ENCODE results near the gene CMTM4.
A peak's percentile ranks its signal among the peaks of the same experiment; 100 is the strongest.

The CMTM4 gene

DNA sequence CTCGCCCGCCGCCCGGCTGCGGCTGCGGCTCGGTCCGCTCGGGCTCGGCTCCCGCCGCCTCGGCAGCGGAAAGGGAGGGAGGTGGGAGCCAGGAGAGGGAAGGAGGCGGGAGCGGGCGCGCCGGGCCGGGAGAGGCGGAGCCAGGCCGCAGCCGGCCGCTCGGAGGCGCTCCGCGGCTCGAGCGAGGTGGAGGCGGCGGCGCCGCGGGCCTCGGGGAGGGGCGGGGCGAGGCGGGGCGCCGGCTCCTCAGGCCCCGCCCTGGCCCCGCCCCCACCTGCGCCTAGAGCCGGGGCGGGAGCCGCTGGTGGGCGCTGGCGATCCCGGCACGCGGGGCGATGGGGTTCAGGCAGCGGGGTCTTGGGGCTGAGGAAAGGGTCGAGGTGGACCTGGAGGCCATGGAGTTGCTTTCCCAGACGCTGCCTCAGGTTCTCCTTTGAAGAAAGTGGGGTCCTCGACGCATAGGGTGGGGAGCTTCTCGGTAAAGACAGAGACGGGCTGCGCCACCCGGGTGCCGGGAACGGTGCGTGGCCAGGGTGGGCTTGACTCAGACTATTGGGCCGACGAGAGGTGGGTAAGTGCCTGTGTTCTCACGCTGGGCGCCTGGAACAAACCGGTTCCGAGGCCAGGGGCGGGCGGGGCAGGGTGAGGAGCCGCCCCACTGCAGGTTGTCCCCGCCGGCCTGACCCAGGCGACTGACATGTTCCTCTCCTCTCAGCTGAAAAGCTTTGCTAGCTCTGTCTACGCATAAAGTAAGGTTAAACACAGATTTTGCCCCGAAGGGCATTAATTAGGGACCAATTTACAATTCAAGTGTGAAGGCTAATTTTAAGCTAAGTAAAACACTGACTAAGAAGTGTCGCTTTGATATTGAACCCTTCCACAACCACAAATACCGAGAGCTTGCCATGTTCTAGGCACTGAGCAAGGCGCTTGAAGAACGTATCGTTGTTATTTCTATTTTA lies at the start of gene CMTM4:
TSS of gene CMTM4 (minus strand) at position 75 of the 962 bp plus-strand sequence. CDS start 218 bp downstream, outside the sequence.
- peak; percentile 62 for DNase-seq (ENCODE audit: low read depth)

DNA sequence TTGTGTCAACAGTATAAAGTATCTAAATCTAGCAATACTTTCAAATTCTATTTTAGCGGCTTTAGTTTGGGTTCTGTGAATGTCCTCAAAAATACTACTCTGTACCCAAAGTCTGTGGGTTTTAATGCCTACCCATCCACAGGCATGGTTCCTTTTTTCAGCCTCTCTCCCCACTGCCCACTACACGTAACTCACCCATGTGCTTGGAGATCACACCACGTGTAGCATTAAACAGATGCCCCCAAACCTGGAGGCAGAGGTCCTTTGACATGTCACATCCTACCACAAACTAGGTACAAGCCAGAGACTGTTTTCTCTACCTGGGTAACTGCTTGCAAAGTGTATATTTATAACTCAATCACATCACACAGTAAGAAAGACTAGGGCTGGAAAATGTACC lies 49.5 kb upstream of the CMTM4 start:
- no peak for DNase-seq (ENCODE audit: low read depth)

DNA sequence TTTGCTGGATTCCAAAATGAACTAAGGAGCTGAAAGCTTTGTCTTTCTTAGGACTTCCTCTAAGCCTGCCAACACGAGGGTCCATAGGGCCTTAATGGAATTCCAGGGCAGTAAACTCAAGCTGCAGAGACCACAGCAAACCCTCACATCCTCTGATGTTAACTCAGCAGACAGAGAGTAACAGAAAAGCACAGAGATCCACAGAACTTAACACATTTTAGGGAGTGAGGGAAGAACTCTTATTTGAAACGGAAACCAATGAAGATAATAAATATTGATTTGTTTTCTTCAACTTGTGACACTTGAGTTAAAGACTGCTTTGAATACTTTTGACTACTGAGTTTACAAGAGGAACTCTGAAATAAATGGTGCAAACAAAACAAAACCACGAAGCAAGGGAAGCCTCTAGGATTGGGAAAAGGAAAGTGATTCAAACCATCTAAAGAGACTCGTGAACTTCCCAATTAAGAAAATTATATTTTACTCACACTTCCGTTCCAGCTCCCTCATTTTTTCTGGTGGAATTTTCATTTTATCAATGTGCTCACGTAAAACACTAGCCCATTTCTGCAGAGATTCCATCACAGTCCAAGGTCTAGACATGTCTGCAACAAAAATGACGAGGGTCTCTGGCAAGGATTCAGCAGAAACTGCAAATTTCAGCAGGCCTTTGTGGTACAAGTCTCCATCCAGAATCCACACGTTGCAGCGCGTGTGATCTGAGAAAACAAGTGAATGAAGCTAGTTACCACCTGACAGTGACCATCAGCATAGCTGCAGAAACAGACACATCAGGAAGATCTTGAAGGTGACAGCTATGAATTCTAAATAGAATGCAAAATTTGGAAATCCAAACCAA lies 45.6 kb upstream of the CMTM4 start:
- DNase-seq (ENCODE audit: low read depth) = no peak

DNA sequence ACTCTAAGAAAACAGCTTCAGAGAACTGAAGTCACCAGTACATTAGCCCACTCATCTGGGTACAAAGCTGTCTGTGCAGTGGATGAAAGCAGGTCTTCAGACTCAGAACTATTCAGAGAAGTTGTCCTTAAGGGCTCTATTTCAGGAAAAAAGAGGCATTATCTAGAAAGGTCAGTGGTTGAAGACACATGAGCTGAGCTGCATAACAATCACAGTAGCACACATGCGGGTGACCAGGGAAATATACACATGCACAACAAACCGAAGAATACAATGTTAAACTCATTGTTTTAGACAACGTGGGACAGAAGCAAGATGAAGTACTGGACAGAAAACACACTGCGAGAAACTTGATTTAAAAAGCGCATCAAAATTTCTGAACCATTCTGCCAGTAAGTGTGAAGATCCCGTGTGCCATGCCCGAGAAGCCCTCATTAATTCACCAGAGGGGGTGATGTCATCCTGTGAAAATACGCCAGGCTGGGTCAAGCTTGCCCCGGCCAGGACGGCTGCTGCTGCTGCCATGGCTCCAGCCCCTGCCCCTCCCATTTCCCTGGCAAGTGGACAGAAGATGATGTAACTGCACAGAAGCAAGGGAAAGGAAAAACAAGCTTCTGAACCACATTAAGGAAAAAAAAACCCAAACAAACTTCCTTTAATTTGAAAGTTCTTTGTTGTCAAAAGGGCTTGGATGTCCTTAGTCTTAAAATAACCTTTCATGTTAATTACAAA lies 44.8 kb upstream of the CMTM4 start:
- no peak for DNase-seq (ENCODE audit: low read depth)

DNA sequence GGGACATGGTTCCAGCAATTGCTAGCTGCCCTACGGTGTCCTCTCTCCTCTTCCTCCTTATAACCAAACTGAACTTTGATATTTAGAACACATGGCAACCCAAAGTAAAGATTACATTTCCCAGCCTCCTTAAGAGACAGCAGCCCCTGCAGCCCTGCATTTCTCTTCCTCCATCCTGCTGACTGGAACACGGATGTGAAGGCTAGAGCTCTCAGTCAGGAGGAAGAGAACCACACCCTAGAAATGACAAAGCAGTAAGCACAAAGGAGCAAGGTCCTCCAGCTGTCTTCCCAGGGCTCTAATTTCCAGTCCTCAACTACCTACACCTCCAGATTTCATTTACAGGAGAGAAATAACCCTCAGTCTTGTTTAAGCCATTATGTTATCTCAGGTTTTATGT lies 44.0 kb upstream of the CMTM4 start:
- no peak for DNase-seq (ENCODE audit: low read depth)

DNA sequence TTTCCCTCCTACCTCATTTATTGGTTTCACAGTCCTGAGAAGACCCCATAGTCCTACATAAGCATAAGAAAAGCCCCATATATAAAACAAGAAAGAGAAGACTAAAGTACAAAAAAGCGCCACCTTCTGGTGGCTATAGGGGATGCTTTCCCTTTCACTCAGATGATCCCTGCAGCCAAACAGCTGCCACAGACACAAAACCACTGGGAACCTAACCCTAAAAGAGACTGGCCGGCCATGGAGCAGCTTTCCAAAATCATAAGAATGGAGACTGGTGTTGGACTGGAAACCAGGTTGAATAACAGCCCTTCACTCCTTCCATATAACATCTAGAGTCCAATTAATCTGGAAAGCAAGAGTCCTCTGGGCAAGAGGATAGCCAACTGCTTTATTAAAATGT lies 43.5 kb upstream of the CMTM4 start:
- no peak for DNase-seq (ENCODE audit: low read depth)

DNA sequence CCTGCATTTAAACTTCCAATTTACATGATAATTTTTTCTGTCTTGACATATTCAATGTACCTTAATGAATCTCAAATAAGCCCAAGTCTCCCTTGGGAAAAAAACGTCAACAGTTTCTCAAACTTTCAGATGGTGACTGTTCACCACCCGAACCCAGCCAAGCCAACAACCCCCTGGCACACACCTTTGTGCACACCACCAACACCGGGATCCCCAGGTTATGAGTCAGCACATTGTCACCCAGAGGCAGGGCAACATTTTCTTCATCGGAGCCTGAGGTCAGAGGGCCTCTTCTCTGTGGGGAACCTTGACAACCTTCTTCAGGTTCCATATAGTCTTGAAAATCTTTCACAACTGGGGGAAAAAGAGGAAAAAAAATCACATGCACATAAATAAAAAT lies 39.3 kb upstream of the CMTM4 start:
- DNase-seq (ENCODE audit: low read depth) = no peak

DNA sequence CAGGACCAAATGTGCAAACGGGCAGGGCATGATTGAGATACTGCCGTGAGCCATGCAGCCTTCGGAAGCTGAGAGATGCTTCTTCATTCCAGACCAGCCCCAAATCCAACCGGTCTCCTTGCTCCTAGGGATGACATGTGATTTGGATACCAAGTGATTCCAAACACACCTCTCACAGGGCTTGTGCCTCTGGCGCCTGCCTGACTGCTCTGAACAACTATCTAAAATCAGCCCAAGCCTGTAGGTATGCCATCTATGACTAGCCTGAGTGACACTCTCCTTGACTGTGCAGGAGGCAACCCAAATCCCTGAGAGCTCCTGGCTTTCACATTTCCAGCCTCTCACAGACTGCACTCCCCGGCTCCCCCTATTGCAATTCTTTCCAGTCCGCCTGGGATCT lies 34.6 kb upstream of the CMTM4 start:
- DNase-seq (ENCODE audit: low read depth) = no peak

DNA sequence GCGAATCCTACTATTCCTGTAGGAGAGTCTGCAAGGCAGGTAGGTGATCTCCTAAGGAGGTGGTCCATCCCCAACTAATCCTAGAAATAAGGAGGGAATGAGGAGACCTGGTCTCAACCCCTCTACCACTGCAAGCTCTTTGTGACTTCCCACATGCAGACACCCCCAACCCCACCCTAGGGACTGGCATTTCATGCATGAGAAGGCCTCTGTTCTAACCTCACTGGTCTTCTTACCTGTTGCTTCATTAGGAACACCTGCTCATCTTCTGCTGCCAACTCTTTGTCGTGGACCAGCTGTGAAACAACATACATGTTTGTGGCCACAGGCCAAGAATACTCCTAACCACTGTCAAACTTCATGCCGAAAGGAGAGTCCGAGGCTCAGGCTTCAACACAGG lies 32.3 kb upstream of the CMTM4 start:
- no peak for DNase-seq (ENCODE audit: low read depth)

DNA sequence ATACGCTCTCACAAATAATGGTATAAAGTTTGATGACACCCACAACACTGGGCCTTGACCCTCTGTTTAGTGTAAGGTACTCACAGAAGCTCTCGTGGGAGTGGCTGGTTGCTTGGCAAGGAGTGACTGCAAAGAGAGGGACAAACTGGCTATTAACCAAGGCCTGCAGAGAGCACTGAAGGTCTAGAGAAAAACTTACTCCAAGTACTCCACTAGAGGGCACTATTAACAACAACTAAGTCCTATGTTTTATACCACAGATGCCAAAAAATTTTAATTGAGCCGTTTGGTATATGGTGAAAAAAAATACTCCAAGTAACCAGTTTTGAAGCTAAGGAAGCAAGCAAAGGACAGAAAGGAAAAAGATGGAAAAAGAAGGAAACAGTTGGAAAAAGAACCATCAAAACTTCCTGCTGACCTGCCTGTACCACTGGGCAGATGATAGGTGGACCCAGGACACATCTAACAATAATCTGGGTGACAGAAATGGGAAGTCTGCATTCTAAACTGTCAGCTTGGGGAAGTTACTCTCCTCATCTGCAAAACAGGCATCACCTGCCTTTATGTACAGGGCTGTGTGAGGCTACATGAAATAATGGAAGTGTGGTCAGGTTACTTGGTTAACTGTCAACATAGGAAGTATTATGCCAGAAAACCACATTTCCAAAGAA lies 31.7 kb upstream of the CMTM4 start:
- no peak for DNase-seq (ENCODE audit: low read depth)

DNA sequence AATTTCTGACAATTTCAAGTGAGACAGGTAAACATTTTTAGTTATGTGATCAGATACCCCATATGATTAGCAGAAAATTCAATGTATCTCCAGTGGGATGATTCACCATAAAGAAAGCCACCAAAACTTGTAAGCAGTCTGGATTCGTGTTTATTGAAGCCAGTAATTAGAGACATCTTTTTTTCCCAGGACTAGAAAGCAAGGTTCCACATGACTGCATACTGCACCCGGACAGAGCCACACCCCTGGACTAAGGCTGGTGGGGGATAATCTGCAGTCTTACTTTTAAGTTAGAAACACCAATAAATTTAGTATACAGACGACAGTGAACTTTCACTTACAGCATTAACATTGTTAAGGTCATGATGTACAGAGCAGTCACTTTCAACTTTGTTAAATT lies 24.2 kb upstream of the CMTM4 start:
- DNase-seq (ENCODE audit: low read depth) = no peak

DNA sequence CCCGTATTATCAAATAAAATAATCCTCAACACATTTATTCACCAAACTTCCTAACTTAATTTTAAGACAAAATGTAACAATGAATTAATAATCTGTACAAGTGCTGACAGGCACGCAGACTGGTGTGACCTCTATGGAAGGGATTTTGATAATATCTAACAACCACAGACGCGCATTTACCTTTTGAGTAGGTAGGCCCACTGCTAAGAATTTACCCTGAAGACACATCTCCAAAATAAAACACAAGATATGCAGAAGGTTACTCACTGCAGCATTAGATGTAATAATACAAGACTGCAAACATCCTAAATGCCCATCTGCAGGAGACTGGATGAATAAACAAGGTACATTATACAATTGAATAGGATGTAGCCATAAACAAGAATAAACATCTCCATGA lies 22.7 kb upstream of the CMTM4 start:
- DNase-seq (ENCODE audit: low read depth) = no peak

DNA sequence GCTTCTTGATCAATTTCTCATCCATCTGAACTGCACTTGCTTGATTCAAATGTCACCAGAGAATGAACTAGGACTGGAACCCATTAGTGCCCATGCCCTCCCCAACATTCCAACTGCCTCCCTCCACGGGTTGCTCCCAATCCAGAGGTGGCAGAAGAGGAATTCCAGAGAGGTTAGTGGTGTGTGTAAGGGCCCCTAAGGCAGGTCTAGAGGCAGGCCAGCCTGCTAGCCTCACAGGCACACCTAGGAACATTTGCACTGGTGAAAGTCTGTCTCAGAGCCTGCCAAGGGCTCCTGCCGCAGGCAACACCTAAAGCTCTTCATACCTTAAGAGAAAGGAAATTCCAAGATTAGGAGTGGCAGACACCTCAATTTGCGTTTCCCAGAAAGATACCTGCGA lies 21.2 kb upstream of the CMTM4 start:
- no peak for DNase-seq (ENCODE audit: low read depth)

DNA sequence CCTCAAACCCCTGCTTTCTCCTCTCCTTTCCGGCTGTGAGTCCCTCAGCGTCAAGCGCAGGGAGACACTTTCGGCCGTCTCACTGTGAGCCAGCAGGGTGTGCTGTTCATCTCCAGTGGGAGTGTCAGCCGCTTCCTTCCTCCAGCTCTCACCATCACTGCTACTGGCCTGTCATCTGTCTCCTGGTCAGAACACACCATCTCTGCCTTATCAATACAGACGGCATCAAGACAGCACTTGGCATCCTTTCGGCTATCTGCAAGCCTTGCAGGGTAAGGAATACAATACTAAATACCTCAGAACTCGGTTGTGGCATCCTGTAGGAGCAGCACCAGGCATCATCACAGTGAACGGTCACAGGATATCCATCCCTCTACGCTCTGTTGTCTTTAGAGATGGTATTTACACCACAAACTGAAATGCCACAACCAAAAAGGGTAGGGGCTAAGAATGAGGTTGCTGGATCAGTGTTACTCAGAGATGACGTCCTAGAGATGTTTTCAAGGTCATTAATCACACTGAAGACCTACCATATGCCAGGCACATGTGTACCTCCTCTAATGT lies 20.7 kb upstream of the CMTM4 start:
- DNase-seq (ENCODE audit: low read depth) = no peak

DNA sequence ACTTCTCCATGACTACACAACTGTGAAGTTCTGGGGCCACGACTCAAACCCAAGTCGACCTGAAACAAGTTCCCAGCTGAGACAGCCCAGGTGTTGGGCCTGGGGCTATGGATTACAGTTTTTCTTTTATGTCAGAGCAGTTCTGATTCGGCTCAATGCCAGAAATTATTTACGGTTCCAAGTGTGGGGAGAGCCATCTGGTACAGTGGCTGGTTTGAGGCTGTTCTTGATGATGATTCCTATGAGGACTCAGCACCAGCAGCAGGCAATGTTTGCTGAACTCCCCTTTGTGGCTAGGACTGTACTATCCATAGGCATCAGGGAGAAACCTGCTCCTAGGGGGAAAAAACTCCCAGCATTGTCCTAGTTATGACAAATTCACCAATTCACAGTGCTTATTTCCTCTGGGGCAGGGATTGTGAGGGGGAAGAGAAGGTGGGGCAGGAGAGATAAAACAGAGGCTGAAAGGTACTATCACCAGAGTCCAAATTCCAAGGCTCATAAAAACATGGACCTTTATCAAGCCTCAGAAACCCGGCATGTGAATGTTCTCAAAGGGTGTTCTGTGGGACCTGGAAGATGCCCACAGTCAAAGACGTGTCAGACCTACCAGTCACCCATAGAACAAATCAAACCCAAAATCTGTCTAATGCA lies 18.2 kb upstream of the CMTM4 start:
- no peak for DNase-seq (ENCODE audit: low read depth)

DNA sequence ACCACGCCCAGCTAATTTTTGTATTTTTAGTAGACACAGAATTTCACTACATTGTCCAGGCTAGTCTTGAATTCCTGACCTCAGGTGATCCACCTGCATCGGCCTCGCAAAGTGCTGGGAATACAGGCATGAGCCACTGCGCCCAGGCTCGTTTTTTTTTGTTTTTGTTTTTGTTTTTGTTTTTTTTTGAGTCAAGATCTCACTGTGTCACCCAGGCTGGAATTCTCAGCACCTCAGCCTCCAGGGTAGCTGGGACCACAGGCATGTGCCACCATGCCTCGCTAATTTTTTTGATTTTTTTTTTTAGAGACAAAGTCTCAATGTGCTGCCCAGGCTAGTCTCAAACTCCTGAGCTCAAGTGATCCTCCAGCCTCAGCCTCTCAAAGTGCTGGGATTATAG lies 17.5 kb upstream of the CMTM4 start:
- DNase-seq (ENCODE audit: low read depth) = no peak

DNA sequence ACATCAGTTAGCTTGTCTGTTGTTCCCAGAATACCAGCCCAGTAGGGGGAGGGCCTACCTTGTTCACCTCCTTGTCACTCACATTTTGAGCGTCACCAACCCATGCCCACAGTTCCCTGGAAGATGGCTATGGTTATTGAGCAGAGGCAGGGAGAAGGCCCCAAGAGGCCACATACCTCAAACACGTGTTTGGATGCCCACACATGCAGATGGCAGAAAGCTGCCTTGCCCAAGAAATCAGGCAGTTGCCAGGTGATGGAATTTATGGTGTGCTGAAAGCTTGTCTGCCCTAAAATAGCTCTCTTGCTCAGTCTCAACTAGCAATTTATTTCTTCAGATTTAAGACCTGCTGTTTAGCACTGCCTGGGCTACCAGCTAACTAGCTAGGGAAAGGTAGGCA lies 16.5 kb upstream of the CMTM4 start:
- no peak for DNase-seq (ENCODE audit: low read depth)

DNA sequence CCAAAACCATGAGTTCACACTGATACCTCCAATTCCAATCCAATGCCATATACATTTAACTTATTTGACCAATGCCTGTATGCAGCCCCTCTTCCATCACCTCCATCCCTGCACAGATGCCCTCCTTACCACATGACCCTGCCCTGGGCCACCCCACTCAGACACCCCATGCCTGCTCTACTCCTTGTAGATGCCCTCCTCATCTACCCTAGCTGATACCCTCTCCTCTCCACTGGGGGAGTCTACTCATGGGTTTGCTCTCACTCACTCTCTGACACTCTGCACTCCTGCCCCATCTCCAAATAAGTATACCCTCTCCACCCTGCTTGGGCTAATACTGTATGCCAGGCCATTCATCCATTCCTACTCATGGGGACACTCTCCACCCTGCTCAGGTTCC lies 16.0 kb upstream of the CMTM4 start:
- DNase-seq (ENCODE audit: low read depth) = no peak

DNA sequence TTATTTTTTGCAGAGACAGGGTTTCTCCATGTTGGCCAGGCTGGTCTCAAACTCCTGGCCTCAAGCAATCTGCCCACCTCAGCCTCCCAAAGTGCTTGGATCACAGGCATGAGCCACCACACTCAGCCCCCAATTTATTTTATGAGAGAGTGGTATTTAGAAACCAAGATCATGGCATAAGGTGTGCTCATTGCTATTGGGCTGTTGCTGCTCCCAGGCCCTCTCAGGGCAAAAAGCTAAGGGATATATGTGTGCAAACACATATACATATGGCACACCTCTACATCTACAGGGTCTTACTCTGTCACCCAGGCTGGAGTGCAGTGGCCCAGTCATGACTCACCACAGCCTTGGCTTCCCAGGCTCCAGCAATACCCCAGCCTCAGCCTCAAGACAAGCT lies 15.0 kb upstream of the CMTM4 start:
- no peak for DNase-seq (ENCODE audit: low read depth)

DNA sequence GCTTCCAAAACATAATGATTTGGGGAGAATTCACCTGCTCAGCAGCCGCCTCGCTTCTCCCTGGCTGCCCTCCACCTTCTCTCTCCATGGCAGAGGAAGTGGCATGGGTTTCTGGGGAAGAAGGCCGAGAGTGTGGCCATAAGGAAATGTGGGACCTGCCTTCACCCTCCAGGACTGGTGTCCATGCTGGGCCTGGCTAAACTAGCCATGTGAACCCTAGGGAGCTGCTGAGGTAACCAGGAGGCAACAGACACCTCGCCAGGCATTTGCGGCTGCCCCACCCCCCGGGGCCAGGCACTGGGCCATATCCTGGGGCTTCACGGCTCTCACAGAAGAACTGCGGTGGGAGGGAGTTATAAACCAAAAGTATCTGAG lies 9.9 kb upstream of the CMTM4 start:
- no peak for DNase-seq (ENCODE audit: low read depth)

All from stimulated activated CD8-positive, alpha-beta memory T cell treated with anti-CD3 and anti-CD28 coated beads, Interleukin-4, amount 100 ng/mL, for 24 hours (primary cell).